ENCODE results near the gene ADAM19. TPM values are rescaled to one million over a fixed set of nuclear protein-coding genes. Genes with fewer than 3 reads are reported as not detected.

ADAM19 gene
- total and polyA plus RNA-seq, 2 donors from 2014 or later: 0.88 to 9.2 TPM

DNA sequence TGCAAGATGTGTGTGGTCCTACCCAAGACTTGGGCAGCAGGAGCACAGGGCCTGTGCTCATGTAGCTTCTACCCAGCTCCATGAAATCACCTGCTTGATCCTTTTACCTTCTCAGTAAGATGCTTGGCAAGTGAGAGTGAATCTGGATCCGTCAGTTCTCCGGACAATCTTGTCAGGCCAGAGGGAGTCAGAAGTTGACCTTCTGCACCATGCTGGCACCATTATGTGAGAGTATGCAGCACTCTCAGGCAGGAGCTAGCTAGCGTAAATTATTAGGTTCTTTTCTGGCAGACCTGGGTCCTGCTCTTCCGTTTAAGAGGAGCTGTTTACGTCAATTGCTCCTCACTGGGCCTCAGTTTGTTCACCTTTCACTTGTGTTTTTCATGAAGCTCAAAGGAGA, 37.0 kb upstream of the ADAM19 start:
- no peak for DNase-seq
- Histone ChIP-seq H3K27me3 (ENCODE audit: control insufficient read depth, insufficient read depth, low read length) (no peaks in the 10 kb centered on the region), H3K4me1 (ENCODE audit: control insufficient read depth in 2 of 3, insufficient read depth in 2 of 3, low read depth in 1 of 3, low read length in 3 of 3) (peaks cover 0 to 3% (median 0%) of the 10 kb centered on the region in 3 donors), H3K27ac (ENCODE audit: low read depth in 2 of 2, low read length in 2 of 2) (no peak overlapping the region), H3K4me3 (ENCODE audit: low read length in 3 of 3) (no peak overlapping the region), H3K9ac (ENCODE audit: low read length in 3 of 3) (no peak overlapping the region), H3K36me3 (ENCODE audit: control insufficient read depth in 2 of 3, insufficient read depth in 3 of 3, low read length in 3 of 3) (no peaks in the 10 kb centered on the region), H3K9me3 (ENCODE audit: control insufficient read depth in 2 of 3, insufficient read depth in 1 of 3, low read length in 3 of 3) (no peaks in the 10 kb centered on the region)
- intact Hi-C loops (cut with DNase I): no loop called here
- TF ChIP-seq CTCF (IDR thresholded peaks at IDR 0.05; ENCODE audit: borderline replicate concordance, extremely low read depth, insufficient read depth): no peak
- FAIRE-seq: no peak

GRCh38 chr5:157611571-157612476, 36.2 kb upstream of the ADAM19 start:
- no peak for FAIRE-seq
- no peak overlapping the region for H3K27ac ChIP-seq (ENCODE audit: low read depth in 2 of 2, low read length in 2 of 2)

GRCh38 chr5:157610990-157611389, 35.4 kb upstream of the ADAM19 start:
- no peak overlapping the region for H3K9ac ChIP-seq (ENCODE audit: low read length in 3 of 3)
- no peaks in the 10 kb centered on the region for H3K36me3 ChIP-seq (ENCODE audit: control insufficient read depth in 2 of 3, insufficient read depth in 3 of 3, low read length in 3 of 3)
- no peak for FAIRE-seq
- H3K4me1 ChIP-seq (ENCODE audit: control insufficient read depth in 2 of 3, insufficient read depth in 2 of 3, low read depth in 1 of 3, low read length in 3 of 3): peaks cover 0 to 3% (median 0%) of the 10 kb centered on the region in 3 donors
- intact Hi-C loops (cut with DNase I): no loop called here
- TF ChIP-seq CTCF (IDR thresholded peaks at IDR 0.05; ENCODE audit: borderline replicate concordance, extremely low read depth, insufficient read depth): no peak
- no peaks in the 10 kb centered on the region for H3K27me3 ChIP-seq (ENCODE audit: control insufficient read depth, insufficient read depth, low read length)
- no peak overlapping the region for H3K27ac ChIP-seq (ENCODE audit: low read depth in 2 of 2, low read length in 2 of 2)
- H3K9me3 ChIP-seq (ENCODE audit: control insufficient read depth in 2 of 3, insufficient read depth in 1 of 3, low read length in 3 of 3): no peaks in the 10 kb centered on the region
- no peak overlapping the region for H3K4me3 ChIP-seq (ENCODE audit: low read length in 3 of 3)
- no peak for DNase-seq

More at GRCh38 chr5:157611571-157612476, 36.2 kb upstream of the ADAM19 start:
- Histone ChIP-seq H3K9me3 (ENCODE audit: control insufficient read depth in 2 of 3, insufficient read depth in 1 of 3, low read length in 3 of 3) (no peaks in the 10 kb centered on the region), H3K4me1 (ENCODE audit: control insufficient read depth in 2 of 3, insufficient read depth in 2 of 3, low read depth in 1 of 3, low read length in 3 of 3) (peaks cover 0 to 3% (median 0%) of the 10 kb centered on the region in 3 donors), H3K4me3 (ENCODE audit: low read length in 3 of 3) (no peak overlapping the region), H3K9ac (ENCODE audit: low read length in 3 of 3) (no peak overlapping the region), H3K27me3 (ENCODE audit: control insufficient read depth, insufficient read depth, low read length) (no peaks in the 10 kb centered on the region), H3K36me3 (ENCODE audit: control insufficient read depth in 2 of 3, insufficient read depth in 3 of 3, low read length in 3 of 3) (no peaks in the 10 kb centered on the region)
- intact Hi-C loops (cut with DNase I): no loop called here
- TF ChIP-seq CTCF (IDR thresholded peaks at IDR 0.05; ENCODE audit: borderline replicate concordance, extremely low read depth, insufficient read depth): no peak
- DNase-seq: peak in 2 of 5 donors; percentile 10 to 42
